Fibroblast of lung (primary cell): ENCODE data around the gene RTL10. TPM values are rescaled to one million over a fixed set of nuclear protein-coding genes. Genes with fewer than 3 reads are reported as not detected.

ENCODE experiments used
- DNase-seq, 2 donors: peaks; one replicate each; pipeline versions ENCODE4 v3.0.0 to v3.0.0-alpha.2; 2010; ENCODE audit warnings: low read depth in 2 of 2
- H2AFZ ChIP-seq: 2 replicates; pipeline ENCODE4 v1.5.1; 2012; ENCODE audit warnings: low read length, control low read depth, inconsistent platforms
- H3K27ac ChIP-seq: 2 replicates; pipeline ENCODE4 v1.5.1; 2011; ENCODE audit warnings: low read length, control low read depth; ENCODE audit not compliant: insufficient read depth
- H3K27me3 ChIP-seq: 2 replicates; pipeline ENCODE4 v1.5.1; 2011; ENCODE audit warnings: mild to moderate bottlenecking, low read length; ENCODE audit not compliant: control insufficient read depth, insufficient read depth
- H3K36me3 ChIP-seq: 2 replicates; pipeline ENCODE4 v1.5.1; 2011; ENCODE audit warnings: low read length; ENCODE audit not compliant: control insufficient read depth, insufficient read depth
- H3K4me1 ChIP-seq: 2 replicates; pipeline ENCODE4 v1.5.1; 2011; ENCODE audit warnings: low read length; ENCODE audit not compliant: control insufficient read depth, insufficient read depth; ENCODE audit errors: extremely low read depth
- H3K4me2 ChIP-seq: 2 replicates; pipeline ENCODE4 v1.5.1; 2011; ENCODE audit warnings: low read length, control low read depth; ENCODE audit not compliant: insufficient read depth; ENCODE audit errors: extremely low read depth
- H3K4me3 ChIP-seq, 4 experiments: fragments of 200-600 bp in 1 of 4; sonication (generic) in 1 of 4; replicated peaks in 1 of 4; 2 replicates each; pipeline ENCODE4 v1.5.1; 2011 to 2016; ENCODE audit warnings: low read length in 4 of 4, low read depth in 3 of 4, mild to moderate bottlenecking in 3 of 4, control low read depth in 2 of 4, inconsistent platforms in 1 of 4, mixed read lengths in 1 of 4; ENCODE audit not compliant: insufficient read depth in 1 of 4; ENCODE audit errors: control extremely low read depth in 1 of 4
- H3K79me2 ChIP-seq: 2 replicates; pipeline ENCODE4 v1.5.1; 2012; ENCODE audit warnings: mild to moderate bottlenecking, low read length, inconsistent platforms; ENCODE audit not compliant: control insufficient read depth, insufficient read depth
- H3K9ac ChIP-seq: 2 replicates; pipeline ENCODE4 v1.5.1; 2011; ENCODE audit warnings: mild to moderate bottlenecking, low read length, control low read depth; ENCODE audit not compliant: insufficient read depth
- H3K9me3 ChIP-seq: 2 replicates; pipeline ENCODE4 v1.5.1; 2012; ENCODE audit warnings: low read depth, low read length; ENCODE audit not compliant: control insufficient read depth, insufficient read depth
- H4K20me1 ChIP-seq: 2 replicates; pipeline ENCODE4 v1.5.1; 2011; ENCODE audit warnings: low read length; ENCODE audit not compliant: control insufficient read depth, insufficient read depth; ENCODE audit errors: extremely low read depth
- EZH2 ChIP-seq: IDR thresholded peaks from 2 replicates; pipeline ENCODE4 v1.5.1; 2012; ENCODE audit warnings: low read length, control low read depth, mild to moderate bottlenecking; ENCODE audit errors: missing control alignments
- polyA plus RNA-seq, 2 donors: library from polyadenylated mRNA; depleted of rRNA in 1 of 2; stranded (reverse) in 1 of 2; unstranded in 1 of 2; fragments of >200 nt; gene quantifications; 2 replicates each; pipeline ENCODE4 v1.2.1, GENCODE V29; 2011 to 2012; ENCODE audit warnings: missing spikeins in 1 of 2
- total RNA-seq: library from RNA; depleted of rRNA; stranded (reverse); fragments of >200 nt; gene quantifications from 2 replicates; pipeline ENCODE4 v1.2.1, GENCODE V29; 2014
- TF ChIP-seq, protein P1 (sequence below), 2 donors: IDR thresholded peaks in 1 of 2; conservative IDR thresholded peaks in 1 of 2; 1 replicate in 1 of 2; 2 replicates in 1 of 2; pipeline ENCODE4 v1.5.1; 2011 to 2012; ENCODE audit warnings: low read length in 2 of 2, control low read depth in 1 of 2, inconsistent platforms in 1 of 2, low read depth in 1 of 2, mild to moderate bottlenecking in 1 of 2

The RTL10 gene
- total and polyA plus RNA-seq, 2 donors (not counting 1 experiment from before 2014, with no cell fraction given): 6.5 to 7.3 TPM

DNA sequence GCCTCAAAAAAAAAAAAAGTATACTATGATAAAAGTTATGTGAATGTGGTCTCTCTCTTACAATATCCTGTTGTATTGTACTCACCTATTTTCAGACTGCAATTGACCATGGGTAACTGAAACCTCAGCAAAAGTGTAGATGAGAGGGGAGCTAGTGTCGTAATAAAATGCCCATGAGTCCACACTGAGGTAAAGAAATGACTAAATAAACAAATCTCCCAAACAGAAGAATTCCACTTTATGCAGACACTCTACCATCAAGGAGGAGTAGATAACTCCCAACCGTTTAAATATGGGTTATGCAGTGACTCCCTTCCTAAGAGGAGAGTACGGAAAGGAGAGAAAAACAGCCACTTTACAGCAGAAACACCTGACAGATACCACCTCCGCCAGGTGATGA lies 14.6 kb downstream of the RTL10 start:
- no peaks in the 10 kb centered on the region for H3K36me3 ChIP-seq
- no peaks in the 10 kb centered on the region for H4K20me1 ChIP-seq
- H2AFZ ChIP-seq: no peak overlapping the region
- no peaks in the 10 kb centered on the region for H3K27me3 ChIP-seq
- H3K27ac ChIP-seq: no peak overlapping the region
- no peaks in the 10 kb centered on the region for H3K9me3 ChIP-seq
- H3K9ac ChIP-seq: no peak overlapping the region
- no peak for TF ChIP-seq EZH2
- TF ChIP-seq, protein P1, sequence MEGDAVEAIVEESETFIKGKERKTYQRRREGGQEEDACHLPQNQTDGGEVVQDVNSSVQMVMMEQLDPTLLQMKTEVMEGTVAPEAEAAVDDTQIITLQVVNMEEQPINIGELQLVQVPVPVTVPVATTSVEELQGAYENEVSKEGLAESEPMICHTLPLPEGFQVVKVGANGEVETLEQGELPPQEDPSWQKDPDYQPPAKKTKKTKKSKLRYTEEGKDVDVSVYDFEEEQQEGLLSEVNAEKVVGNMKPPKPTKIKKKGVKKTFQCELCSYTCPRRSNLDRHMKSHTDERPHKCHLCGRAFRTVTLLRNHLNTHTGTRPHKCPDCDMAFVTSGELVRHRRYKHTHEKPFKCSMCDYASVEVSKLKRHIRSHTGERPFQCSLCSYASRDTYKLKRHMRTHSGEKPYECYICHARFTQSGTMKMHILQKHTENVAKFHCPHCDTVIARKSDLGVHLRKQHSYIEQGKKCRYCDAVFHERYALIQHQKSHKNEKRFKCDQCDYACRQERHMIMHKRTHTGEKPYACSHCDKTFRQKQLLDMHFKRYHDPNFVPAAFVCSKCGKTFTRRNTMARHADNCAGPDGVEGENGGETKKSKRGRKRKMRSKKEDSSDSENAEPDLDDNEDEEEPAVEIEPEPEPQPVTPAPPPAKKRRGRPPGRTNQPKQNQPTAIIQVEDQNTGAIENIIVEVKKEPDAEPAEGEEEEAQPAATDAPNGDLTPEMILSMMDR (conservative IDR thresholded peaks at IDR 0.05 in 1 of 2, IDR thresholded peaks at IDR 0.05 in 1 of 2; ENCODE audit: low read depth in 1 of 2, low read length in 2 of 2): no peak
- H3K4me1 ChIP-seq: peaks cover 5% of the 10 kb centered on the region
- no peaks in the 10 kb centered on the region for H3K79me2 ChIP-seq
- no peak overlapping the region for H3K4me3 ChIP-seq
- no peak overlapping the region for H3K4me2 ChIP-seq
- no peak for DNase-seq

DNA sequence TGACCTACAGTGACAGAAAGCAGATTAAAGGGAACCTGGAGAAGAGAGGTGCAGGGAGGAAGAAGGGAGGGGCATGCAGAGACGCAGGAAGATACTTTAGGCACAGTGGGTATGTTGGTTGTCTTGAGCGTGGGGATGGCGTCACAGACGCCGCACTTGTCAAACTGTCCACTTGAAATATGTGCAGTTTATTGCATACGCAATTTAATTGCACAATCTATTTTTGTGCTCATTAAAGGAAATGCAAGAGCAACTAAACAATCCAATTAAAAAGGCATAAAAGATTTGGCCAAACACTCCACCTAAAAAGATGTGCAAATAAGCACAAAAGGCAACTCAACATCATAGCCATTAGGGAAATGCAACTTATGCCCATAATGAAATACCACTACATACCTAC lies 16.8 kb downstream of the RTL10 start:
- no peaks in the 10 kb centered on the region for H3K27me3 ChIP-seq
- no peak for TF ChIP-seq EZH2
- TF ChIP-seq, protein P1 (conservative IDR thresholded peaks at IDR 0.05 in 1 of 2, IDR thresholded peaks at IDR 0.05 in 1 of 2; ENCODE audit: low read depth in 1 of 2, low read length in 2 of 2): no peak
- no peak for DNase-seq
- no peak overlapping the region for H2AFZ ChIP-seq
- no peak overlapping the region for H3K9ac ChIP-seq
- no peaks in the 10 kb centered on the region for H4K20me1 ChIP-seq
- no peaks in the 10 kb centered on the region for H3K79me2 ChIP-seq
- H3K27ac ChIP-seq: no peak overlapping the region
- H3K4me2 ChIP-seq: no peak overlapping the region
- no peaks in the 10 kb centered on the region for H3K36me3 ChIP-seq
- H3K4me1 ChIP-seq: no peaks in the 10 kb centered on the region
- H3K9me3 ChIP-seq: no peaks in the 10 kb centered on the region
- H3K4me3 ChIP-seq: no peak overlapping the region

DNA sequence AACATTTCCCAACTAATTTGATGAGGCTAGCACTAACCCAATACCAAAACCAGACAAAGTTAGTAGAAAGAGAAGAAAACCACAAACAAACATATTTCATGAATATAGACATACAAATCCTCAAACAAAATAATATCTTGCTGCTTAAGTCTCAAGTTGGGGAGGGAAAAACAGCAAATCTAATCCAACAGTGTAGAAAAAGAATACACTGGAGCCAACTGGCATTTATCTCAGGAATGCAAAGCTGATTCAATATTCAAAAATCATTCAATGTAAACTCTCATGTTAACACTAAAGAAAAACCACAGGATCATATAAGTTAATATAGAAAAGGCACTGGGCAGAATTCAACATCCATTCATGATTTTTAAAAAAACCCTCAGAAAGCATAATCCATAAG lies 18.2 kb downstream of the RTL10 start:
- Histone ChIP-seq H3K79me2 (no peaks in the 10 kb centered on the region), H3K9me3 (no peaks in the 10 kb centered on the region), H3K4me2 (no peak overlapping the region), H2AFZ (no peak overlapping the region), H3K4me1 (no peaks in the 10 kb centered on the region), H3K27me3 (no peaks in the 10 kb centered on the region), H4K20me1 (no peaks in the 10 kb centered on the region), H3K27ac (no peak overlapping the region), H3K4me3 (no peak overlapping the region), H3K9ac (no peak overlapping the region), H3K36me3 (no peaks in the 10 kb centered on the region)
- no peak for DNase-seq
- no peak for TF ChIP-seq EZH2
- TF ChIP-seq, protein P1 (conservative IDR thresholded peaks at IDR 0.05 in 1 of 2, IDR thresholded peaks at IDR 0.05 in 1 of 2; ENCODE audit: low read depth in 1 of 2, low read length in 2 of 2): no peak
